GM21447 (cell line): ENCODE data around the gene RPP14.
"Not testable (repeated sequence)": the region's sequence is repeated elsewhere in the genome, so short reads cannot be mapped to it uniquely, and the experiment has no call there.

Experiments used
- ATAC-seq: cut with Tn5 transposase; IDR thresholded peaks from one replicate; pipeline ENCODE4 v1.9.1; 2021; ENCODE audit not compliant: unreplicated experiment

RPP14 gene

DNA sequence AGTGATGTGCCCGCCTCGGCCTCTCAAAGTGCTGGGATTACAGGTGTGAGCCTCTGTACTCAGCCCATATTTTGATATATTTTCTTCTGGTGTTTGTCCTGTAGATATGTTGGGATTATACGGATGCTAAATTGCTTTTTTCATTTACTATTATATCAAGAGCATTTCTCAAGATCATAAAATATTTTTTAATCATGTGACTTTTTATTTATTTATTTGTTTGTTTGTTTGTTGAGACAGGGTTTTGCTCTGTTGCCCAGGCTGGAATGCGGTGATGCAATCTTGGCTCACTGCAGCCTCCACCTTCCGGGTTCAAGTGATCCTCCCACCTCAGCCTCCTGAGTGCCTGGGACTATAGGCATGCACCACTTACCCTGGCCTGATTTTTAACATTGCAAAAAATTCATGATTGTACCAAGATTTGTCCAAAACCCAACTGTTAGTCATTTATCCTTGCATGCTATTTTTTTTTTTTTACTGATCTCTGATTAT lies 23.9 kb downstream of the RPP14 start:
- ATAC-seq, result no peak

DNA sequence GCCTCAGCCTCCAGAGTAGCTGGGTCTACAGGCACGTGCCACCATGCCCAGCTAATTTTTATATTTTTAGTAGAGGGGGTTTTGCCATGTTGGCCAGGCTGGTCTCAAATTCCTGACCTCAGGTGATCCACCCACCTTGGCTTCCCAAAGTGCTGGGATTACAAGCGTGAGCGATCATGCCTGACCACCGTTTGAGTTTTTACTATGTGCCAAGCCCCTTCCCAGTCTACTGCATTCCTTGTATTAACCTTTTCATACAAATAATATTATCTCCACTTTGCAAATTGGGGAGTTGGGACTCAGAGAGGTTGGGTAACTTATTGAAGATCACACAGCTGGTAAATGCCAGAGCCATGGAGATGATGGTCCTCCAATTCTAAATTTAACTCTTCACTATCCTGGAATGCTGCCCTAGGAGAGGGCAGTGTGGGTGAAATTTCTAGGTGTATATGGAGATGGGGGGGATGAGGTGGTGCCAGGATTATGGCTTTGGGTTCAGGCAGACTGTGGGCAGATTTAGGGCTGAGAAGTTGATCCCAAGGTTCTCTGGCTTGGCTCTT lies 25.6 kb downstream of the RPP14 start:
- ATAC-seq, result no peak

DNA sequence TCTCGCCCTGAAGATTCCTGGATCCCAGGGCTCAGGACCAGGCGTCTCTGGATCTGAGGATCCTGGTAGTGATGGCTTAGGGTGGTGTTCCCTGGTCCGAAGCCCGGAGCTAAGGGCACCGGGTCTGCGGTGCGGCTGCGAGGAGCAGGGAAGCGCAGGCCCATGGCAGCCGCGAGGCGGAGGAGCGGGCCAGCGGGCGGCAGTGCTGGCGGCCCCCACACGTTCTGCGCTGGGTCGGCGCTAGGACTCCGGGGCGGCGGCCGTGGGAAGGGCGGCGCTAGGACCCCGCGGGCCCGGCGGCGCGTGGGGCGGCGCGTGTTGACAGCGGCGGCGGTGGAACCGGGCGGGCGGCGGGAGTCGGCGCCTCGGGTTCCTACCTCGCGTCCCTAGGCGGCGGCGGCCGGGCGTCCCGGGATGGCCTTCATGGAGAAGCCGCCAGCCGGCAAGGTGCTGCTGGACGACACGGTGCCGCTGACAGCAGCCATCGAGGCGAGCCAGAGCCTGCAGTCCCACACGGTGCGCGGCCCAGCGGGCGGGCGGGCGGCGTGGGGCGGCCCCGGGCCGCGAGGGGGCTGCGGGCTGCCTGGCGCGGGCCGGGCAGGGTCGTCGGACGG lies 26.6 kb downstream of the RPP14 start, which contains the start of gene PXK:
PXK (plus strand) TSS at position 318 of the 614 bp plus-strand sequence; CDS start at position 415, 97 bp downstream.
- ATAC-seq, result peak; percentile 78

DNA sequence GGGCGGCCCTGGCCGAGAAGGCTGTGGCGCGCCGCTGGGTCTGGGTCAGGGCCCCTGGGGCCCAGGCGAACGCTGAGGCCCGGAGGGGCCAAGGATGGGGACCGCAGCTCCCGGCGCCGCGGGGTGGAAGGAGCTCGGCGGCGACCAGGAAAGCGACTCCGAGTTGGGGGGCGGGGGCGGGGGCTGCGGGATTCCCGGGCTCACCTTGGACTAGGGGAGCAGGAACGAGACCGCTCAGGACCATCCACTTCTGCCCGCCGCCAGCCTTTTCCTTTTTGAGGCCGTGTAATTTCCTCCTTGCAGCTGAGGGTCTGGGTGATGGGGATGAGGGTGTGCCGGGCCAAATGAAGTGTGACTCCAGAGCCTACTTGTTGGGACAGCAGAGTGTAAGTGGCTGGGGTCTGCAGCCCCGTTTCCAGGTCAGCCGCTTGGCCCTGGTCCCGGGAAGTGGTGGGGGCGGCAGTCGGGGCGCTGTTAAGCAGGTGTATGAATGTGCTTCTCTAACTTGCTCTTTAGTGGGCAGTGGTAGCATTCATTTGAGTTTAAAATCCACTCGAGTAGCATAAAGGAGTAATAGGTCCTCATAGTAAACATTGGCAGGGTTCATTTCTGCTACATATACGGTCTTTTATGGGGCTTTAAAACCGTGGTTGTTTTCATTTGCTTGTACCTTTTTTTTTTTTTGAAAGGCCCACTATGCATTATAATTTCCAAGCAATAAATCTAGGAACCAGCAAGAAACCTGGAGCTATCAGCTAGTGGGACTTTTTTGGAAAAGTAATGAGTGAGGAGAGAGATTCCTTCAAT lies 27.4 kb downstream of the RPP14 start:
- peak; percentile 51 for ATAC-seq

DNA sequence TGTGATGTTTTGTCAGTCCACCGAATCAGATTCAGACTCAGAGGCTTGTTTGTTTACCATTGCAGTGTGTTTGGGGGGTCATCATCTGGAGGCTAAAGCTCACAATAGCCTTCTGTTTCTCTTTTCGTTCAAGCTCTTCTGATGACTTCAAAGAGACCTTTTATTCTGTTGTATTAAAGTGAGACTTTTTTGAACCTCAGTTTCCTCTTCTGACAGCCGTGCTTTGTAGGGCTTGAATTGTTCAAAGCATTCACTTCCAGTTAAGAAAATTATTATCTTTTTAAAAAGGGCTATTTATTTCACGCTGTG lies 27.9 kb downstream of the RPP14 start:
- ATAC-seq, result no peak

DNA sequence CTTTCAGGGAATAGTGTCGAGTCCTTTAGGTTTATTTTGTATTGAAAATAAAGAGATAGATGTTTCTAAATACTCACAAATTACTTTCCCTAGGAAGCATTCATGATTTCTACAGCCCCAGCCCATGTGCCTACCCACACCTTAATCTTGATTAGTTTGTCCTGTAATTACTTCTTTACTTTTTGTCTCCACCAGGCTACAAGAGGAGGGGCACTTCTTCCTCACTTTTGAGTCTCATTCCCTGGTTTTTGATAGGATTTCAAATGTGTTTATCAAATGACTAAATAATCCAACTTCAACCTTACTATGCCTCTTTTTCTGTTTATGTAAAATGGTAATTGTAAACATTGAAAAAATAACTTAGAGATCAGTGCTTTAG lies 28.4 kb downstream of the RPP14 start:
- no peak for ATAC-seq

DNA sequence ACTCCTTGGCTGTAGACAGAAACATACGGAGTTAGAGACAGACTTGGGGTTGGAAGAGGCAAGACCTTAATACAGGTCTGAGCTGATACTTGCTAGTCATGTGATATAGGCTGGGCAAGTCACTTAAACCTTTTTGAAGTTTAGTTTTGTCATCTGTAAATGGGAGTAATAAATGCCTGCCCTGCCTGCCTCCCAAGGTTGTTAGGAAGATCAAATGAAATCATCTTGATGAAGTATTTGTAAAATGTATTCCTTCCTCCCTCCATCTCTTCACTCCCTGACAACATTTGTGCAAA lies 29.6 kb downstream of the RPP14 start:
- no peak for ATAC-seq

DNA sequence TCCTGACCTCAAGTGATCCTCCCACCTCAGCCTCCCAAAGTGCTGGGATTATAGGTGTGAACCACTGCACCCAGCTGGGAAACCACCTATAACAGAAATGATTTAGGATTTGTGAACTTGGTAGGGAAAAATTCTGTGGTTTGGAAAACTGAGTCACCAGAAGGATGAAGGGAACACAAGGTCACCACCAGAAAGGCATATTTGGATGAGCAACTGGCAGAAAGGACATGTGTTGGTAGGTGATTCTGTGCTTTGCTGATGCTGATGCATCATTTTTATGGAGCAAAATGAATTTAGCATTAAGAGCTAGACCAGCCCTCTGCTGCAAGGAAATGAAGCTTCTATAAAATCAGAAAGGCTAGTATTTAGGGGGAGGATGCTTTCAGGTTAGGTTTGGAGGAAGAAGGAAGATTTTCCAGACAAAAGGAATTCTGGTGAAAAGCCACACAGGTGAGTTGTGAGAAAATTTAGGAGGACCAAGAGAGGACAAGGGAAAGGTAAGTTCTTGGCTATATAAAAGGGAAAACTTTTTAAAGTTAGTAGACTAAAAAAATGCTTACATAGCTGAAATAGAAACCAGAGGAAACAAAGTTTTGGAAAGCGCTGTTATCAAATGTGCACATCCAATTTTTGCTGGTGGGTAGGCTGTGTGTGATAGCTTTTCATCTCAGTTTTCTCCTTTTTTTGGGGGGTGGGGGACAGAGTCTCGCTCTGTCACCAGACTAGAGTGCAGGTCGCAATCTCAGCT lies 30.3 kb downstream of the RPP14 start:
- no peak for ATAC-seq

DNA sequence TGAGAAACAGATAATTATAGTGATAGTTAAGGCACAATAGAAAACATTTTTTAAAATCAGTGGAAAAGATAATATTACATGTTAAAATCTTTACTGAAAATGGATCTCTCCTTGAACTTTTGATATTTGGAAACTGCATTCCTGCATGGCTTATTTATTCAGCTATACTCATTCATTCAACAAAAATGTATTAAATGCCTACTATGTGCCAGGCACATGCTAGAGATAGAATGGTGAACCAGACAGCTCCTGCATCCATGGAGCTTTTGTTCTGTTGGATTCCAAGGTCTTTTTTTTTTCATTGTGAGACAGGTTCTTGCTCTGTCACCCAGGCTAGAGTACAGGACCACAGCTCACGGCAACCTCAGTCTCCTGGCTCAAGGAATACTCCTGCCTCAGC lies 31.1 kb downstream of the RPP14 start:
- ATAC-seq, result no peak

DNA sequence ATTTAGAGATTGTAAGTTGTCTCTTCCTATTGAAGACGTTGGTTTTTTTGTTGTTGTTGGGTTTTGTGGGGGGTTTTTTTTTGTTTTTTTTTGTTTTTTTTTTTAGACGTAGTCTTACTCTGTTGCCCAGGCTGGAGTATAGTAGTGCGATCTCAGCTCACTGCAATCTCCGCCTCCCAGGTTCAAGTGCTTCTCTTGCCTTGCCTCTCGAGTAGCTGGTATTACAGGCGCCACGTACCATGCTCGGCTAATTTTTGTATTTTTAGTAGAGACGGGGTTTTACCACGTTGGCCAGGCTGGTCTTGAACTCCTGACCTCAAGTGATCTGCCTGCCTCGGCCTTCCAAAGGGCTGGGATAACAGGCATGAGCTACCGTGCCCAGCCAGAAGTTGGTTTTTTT lies 33.1 kb downstream of the RPP14 start:
- ATAC-seq, result not testable (repeated sequence)

DNA sequence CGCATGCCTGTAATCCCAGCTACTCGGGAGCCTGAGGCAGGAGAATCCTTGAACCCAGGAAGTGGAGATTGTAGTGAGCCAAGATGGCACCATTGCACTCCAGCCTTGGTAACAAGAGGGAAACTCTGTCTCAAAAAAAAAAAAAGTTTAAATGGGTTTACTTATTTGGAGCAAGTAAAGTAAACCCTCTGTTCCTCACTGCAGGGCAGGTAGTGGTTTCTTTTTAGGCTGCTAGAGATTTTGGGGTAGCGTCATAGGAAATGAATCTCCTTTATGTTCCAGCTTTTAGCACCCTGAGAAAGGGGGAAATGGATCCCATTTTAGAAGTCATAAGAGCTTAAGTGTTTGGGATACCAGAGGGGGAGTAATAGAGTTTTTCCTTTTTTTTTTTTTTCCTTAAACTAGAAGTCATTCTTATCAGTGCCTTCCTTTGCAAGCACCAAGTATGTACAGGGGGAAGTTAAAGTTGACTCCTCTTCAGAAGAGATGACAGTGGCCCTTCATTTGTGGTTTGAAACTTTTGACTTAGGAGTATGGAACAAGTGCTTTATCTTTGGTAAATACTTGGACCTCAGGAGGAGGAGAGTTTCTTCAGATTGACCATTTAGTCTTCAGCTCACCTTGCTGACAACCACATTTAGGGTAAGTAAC lies 34.7 kb downstream of the RPP14 start:
- no peak for ATAC-seq

DNA sequence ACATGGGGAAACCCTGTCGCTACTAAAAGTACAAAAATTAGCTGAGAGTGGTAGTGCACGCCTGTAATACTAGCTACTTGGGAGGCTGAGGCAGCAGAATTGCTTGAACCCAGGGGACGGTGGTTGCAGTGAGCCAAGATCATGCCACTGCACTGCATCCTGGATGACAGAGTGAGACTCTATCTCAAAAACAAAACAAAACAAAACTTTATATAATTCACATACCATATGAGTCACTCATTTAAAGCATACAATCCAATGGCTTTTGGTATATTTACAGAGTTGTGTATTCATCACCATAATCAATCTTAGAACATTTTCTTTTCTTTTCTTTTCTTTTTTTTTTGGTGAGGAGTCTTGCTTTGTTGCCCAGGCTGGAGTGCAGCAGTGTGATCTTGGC lies 35.3 kb downstream of the RPP14 start:
- ATAC-seq, result no peak

DNA sequence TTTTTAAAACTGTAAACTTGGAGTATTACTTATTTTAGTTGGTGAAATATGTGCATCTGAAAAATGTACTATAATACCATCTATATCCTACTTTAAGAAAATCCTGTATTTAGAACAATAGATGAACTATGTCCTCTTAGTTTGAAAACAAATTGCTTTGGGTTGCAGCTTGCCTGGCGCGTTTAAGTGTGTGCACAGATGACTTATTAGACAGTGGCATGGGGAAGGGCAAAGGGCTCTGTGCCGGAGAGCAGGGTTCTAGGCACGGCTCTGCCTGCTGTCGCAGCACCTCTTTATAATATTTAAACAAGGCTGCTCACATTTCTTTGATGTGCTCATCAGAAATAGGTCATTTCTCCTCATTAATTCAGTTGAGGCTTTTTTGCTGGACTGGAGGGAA lies 36.6 kb downstream of the RPP14 start:
- ATAC-seq, result no peak

DNA sequence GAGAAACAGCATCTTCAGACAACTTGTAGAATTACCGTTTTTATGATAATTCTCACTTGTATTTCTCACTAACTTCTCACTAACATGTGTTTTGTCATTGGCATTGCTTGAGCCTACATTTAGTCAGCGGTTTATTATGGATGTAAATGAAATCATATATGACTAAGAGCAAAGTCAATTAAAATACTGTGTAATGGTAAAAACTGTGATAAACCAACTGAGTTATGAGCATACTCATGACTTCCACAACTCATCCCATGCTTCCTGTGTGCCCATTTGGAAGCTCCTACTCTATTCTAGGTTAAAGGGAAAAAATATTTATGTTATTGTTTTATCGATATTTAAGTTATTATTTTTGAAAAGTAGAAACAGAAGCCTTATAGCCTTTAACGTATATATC lies 39.4 kb downstream of the RPP14 start:
- ATAC-seq, result no peak

DNA sequence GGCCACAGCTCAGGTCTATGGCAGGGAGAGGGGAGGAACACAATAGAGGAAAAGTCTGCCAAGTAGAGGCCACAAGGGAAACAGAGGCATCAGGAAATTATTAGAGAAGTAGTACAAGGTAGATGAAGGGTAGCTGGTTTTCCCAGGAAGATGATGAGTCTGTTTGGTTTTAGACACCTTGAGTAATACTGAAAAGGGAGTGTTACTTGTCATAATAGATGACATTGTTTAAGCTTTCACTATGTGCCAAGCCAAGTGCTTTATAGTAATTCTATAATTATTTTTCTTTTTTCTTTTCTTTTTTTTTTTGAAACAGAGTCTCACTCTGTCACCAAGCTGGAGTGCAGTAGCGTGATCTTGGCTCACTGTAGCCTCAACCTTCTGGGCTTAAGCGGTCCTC lies 40.3 kb downstream of the RPP14 start:
- ATAC-seq, result no peak

DNA sequence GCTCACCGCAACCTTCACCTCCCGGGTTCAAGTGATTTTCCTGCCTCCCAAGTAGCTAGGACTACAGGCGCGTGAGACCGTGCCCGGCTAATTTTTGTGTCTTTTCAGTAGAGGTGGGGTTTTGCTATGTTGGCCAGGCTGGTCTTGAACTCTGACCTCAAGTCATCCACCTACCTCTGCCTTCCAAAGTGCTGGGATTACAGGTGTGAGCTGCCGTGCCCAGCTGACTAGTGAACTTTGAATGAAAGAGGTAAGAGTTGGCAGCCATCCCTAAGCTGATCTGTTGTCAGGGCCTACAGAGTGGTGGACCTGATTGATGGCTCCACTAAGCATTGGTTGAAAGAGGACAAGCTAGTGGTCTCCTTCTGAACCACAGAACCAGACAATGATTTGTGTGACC lies 41.9 kb downstream of the RPP14 start:
- no peak for ATAC-seq

DNA sequence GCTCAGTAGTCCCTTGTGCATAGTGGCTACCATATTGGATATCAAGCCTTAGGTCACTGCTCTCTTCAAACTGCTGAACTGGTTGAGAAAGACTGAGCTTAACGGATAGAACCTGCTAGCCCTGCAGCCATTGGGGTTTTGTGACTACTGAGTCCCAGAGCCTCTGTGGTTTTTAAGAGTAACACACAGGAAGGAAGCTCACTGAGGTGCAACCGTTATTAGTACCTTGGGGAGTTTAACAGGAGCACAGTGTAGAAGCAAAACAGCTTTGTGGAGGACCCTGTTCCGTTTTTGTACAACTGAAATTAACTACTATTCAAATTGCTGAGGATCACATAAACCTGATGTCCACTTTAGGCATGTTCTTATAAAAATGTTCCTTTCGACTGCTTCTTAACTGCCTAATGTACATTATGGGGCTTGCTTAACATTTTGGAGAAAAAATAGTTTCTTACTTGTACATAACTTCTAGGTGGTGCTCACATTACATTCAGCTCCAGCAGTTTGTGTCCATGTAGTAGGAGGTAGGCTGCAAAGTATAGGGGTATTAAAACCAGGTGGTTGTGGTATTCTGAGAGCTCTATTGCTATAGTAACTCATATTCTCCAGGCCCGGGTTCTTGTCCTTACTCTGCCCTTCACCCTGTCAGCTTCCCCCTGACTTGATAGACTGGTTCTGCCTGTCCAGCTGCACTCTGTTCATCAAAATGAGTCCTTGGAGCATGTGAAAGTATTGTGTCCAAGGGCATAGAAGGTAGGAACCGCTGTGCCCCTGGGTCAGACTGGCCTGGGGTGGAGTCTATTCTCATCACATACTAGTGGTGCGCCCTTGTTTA lies 44.0 kb downstream of the RPP14 start:
- ATAC-seq, result peak; percentile 88

DNA sequence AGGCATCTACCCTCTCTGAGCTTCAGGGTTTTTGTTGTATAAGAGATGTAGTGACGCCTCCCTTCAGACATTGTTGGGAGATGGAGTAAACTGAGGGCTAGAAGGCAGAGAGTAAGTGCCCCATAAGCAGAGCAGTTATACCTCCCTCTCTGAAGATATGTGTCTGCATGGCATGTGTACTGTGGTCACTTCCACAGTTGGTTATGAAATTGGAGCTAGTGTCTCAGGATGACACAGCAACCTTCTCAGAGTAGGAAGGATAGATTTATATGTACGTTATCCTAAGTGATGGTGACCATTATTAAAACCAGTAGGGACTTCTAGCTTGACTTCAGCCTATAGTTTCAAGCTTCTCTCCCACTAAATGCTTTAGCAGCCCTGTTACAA lies 44.6 kb downstream of the RPP14 start:
- ATAC-seq, result no peak

DNA sequence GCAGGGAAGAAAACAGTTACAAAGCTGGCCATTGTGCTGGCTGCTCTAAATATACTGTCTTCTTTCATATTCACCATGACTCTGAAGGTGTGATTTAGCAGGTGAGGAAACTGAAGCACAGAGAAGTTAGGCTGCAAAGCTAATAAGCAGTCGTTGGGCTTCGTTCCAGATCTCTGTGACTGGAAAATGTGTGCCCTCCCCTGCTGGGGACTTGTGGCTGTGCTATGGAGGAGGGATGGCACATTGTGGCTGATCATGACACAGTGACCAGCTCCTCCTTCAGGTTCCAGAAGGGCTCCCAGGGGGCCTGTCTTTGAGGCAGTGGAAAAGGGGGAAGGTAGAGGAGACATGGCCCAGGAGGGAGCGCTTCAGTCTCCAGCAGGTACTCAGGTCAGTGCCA lies 45.9 kb downstream of the RPP14 start:
- ATAC-seq, result no peak

DNA sequence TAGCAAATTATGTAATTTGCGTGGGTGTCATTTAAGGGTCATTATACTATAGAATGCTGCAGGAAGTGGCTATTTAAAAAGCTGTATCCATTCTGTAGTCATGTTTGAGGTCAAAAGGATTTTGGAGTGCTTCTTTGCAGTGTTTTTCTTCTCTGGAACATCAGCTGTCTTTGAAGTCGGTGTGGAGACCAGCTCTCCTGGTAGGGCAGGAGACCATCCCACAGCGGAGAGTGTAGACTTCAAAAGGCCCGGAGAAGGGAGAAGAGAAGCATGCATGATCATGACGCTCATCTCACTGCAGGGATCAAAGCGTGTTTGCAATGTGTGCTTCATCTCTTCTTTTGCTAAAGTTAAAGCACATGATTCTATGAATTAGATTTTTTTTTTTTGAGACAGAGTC lies 46.6 kb downstream of the RPP14 start:
- ATAC-seq, result no peak
